HT1080 (cell line): ENCODE data around the gene TUBE1. TPM values are rescaled to one million over a fixed set of nuclear protein-coding genes. Genes with fewer than 3 reads are reported as not detected.

Experiments
- DNase-seq: peaks from one replicate; pipeline ENCODE4 v3.0.0-alpha.2; 2015; ENCODE audit warnings: low read depth
- total RNA-seq: library from RNA; depleted of rRNA; stranded (reverse); fragments of >200 nt; shearing (Covaris generic); gene quantifications from 2 replicates; pipeline ENCODE4 v1.2.3, GENCODE V29; 2014; rRNA removed

TUBE1 gene
- total RNA-seq, 1 experiment from 2014 or later = 18.4 TPM

DNA sequence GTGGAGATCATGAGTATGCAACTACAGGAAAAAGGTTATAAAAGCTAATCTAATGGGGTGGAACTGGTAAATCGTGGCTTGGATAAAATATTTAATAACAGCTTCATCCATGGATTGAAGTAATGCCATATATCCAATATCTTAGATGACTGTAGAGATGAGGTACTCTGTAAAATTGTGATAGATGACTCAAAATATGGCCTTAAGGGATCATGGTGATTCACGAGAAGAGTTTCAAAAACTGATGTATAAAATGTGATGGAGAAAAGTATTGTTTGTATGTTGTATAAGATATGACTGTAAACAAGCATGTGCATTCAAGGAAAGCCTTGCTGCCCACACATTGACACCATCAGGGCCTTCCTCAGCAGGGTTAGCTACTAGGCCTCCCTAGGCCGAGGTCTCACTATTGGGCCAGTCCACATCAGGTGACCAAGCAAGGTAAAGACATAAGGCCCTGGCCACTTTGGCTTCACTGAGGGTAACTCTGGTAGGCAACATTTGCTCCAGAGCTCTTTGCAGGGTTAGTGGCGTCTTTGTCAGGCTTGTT lies 51.1 kb downstream of the TUBE1 start:
- no peak for DNase-seq

DNA sequence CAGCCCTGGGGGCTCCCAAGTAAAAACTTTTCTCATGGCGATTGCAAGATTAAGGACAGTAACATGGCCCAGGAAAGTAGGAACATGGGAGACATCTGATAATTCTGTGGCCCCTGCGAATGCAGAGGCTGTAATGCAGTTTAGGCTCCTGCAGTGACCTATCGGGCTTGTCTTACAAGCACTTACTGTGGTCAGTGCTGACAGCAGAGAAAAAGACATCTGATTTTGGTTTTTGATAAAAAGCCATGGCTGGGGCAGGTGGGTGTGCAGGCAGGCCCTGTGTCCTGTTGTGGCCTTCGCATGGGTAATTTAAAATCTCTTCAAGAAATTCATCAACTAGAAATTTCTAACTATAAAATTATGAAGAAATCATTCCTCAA lies 52.7 kb downstream of the TUBE1 start:
- DNase-seq = no peak

DNA sequence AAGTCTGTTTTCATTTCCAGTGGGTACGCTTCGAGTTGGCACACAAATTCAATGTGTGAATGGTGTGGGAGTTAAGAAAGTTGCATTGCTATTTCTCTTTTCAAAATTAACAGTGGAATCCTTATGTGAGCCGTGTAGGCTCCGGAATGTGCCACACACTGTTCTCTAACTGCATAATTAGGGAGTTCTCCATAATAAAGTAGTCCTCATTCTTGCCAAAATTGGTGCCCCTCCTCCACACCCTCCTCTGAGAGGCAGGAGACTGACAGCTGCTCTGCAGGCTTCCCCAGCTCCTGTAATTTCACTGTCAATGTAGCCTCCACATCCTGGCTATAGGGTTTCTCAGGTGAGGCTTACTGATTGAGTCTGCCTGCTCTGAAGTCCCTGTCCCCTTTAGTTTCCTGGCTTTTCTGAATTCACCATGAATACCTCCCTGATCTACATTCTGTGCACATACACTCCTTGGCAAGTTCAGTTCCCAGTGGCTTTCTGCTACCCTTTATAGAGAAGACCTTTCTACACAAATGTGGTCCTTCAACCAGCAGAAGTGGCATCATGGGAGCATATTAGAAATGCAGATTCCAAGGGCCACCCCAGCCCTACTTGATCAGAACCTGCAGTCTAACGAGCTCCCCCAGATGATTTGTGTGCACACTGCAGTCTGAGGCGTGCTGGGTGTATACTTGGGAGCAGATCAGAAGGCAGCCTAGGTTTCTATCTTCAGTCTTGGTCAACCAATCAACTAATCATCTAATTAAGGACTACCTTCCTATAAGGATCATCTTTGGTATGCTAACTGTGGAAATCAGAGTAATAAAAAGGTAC lies 53.3 kb downstream of the TUBE1 start:
- no peak for DNase-seq

DNA sequence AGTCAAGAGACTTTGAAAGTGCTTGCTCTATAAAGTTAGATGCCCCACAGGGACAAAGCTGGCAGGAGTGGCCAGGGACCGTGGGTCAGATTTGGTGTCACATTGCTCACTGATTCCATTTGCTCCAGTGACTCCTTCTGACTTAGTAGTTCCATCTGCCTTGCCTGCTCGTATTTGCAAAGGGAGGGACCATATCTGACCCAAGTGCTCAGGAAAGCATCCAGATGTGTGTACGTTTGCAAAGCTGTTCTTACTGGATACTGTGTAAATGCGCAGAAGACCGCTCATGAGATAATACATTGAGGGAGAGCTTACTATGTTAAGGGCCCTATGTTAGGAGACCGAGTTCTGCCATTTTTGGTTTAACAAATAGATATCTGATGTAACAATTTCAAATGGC lies 54.6 kb downstream of the TUBE1 start:
- no peak for DNase-seq

DNA sequence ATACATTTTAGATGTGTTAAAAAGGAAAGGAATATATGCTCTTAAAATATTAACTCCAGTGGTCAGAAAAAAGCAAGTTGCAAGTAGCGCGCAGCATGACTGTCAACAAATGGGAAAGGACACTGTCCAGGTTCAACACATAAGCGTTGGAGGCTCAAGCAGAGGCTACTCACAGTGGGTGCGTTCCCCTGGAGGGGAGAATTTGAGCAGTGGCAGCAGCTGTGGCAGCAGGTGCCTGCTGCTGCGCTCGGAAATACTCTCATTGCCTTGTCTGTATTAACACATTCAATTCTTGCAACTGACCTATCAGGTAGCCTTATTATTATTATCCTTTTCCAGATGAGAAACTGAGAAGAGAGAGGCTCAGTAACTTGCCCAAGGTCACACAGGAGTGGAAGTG lies 55.3 kb downstream of the TUBE1 start:
- no peak for DNase-seq

DNA sequence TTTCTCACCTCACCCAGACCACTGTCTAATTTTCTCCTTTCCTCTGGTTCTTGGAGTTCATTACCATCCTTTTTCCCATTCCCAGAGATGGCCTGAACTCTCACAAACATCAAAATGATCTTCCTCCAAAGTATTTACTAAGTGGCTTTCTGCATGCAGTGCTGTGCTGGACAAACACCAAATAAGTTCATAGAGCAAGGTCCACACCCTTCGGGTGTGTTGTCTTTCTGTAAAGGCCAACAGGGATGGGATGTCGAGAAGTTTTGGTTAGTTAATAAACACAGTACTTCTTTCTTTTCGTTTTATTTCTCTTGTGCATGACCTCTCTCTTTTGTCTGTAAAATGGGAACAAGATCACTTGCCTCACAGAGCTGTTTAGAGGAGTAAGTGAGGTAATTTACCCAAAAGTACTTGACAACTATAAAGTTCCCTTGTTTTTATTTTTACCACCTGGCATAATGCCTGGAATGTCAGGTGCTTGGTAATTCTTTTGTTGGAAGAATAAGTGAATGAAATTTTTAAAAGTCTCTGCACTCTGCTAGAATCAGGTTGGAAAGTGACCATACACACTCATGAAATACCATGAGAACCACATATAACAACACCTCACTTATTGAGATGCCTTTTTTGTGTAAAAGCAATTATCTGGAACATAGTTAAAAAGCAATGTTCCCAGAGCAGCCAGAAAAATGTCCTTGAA lies 56.2 kb downstream of the TUBE1 start:
- no peak for DNase-seq

DNA sequence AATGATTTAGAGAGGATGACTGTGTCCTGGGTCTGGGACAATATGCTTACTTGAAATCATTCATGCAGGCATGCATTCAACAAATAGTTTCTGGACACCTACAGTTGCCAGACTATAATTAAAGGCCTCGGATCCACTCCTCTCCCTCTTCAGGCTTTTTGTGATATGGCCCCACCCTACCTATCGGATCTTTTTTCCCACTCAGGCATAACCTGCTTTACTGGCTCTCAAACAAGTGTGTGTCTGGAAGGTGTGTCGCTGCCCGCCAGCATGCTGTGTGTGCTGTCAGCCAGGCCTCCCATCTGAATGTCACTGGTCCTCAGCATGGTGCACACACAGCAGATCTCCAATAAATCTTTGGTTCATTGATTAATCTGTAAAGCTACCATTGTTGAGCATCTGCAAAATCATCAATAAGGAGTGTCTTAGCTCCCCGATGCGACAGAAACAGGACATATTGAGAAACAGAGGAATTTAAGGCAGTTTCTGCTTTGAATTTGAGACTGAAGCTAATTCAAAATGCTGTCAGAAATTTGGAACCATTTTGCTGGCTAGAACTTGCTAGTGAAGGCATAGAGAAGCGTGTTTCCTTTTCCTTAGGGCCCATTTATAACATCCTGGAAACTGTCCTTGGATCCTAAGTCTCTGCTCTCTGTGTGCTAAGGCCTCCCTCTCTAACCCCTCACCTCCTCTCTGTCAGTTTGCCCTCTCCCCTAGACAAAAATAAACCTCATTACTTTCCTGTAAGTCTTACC lies 56.9 kb downstream of the TUBE1 start:
- DNase-seq = no peak

DNA sequence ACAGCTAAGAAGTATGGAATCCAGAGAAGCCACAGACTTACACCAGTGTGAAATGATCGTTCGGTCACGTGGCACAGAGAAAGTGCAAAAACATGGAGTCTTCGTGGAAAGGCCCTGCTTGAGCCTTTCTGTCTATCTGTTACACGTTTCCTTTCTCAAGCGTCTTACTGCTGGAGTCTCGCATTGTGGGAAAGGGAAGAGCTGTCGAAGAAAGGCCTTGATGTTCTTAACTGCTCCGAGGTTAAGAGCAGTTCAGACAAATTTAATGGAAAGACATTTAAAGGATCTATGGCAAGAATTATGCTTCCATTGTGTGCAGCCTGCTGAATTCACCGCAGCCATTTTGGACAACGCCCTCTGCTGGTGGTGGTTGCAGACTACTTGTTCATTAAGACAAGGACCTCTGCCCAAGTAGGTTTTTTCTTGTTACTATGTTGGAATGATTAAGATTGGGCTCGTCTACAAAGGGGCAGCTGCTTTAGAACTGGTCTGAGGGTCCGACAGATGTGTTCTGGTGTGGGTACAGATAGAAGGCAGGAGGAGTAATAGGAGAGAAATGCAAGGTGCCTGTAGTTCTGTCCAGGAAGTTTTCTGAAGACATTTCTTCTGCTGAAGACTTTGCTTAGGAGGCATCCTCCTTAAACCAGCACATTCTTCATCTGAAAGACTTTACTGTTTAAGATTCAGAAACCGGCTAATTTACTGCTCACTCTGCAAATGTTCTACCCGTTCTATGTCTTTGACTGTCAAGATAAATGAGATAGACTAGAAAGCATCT lies 58.0 kb downstream of the TUBE1 start:
- DNase-seq = peak; percentile 50

DNA sequence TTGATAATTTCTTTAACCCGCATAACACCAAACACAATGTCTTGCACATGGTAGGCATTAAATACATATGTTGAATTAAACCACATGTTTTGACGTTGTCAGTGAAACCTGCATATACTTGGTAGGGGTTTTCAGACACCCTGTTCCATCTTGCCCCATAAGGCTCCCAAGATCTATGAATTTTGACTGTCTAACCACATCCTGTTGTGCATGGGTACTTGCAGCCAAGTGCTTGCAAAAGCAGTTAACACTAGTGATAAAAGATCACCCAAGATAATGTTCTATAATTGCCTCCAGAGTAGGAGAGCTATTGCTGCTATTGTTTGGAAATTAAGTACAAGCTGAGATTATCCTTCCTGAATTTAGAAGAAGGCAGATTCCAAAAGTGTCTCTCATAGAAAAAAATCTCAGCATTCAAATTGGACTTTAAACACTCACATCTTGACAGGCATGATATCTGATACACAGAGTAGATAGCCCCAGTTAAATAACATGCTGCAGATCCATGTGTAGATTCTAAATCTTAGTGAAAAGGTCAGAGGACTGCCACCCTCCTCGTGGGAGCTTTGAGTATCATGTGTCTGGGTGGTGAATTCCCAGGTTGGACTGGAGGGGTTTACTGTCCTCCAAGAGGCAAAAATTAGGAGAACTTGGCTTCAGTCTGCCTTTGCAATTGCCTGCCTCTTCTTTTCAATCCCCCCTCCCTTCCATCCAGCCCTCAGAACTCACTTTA lies 59.2 kb downstream of the TUBE1 start:
- DNase-seq = no peak

DNA sequence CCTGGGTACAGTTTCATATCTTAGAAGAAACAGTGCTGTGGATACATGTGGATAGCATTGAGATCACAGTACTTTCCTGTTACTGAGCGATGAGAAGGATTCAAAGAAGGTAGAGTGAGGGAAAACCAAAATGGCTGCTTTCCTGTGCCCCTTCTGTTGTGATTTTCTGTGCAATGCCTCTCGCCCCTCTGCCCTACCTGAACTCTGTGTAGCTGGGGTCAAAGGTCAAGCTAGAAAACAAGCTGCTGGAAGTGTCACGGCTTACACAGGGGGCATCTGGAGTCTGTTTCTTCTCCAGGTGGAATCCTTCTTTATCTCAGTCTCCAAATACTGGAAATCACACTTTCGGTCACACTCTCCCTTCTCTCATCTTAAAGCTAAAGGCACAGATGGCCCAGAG lies 60.3 kb downstream of the TUBE1 start:
- DNase-seq = no peak

DNA sequence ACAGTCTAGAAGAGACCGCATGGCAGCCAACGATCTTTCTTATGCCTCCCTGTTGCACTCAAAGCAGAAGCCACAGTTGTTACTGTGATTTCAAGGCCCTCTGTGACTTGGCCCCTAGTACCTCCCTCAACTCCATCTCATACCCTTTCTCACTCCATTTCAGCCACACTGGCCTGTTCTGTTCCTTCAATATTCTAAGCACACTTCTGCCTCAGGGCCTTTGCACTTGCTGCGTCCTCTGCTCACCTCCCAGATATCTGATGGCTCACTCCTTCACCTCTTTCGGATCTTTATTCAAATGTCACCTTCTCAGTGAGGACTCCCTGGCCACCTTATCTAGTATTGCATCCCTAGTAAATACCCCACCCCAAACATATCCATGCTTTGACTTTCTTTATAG lies 62.8 kb downstream of the TUBE1 start:
- no peak for DNase-seq

DNA sequence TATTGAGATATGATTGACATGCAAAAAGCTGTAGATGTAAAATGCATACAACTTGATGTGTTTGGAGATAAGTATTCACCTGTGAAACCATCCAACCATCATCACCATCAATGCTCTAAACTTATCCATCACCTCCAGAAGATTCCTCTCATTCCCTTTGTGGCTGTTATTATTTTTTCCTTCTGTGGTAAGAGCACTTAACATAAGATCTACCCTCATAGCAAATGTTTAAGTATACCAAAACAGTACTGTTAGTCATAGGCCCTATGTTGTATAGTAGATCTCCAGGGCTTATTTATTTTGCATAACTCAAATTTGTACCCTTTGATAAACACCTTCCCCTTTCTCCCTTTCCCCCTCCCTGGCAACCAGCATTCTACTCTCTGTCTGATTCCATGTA lies 64.5 kb downstream of the TUBE1 start:
- DNase-seq = no peak

DNA sequence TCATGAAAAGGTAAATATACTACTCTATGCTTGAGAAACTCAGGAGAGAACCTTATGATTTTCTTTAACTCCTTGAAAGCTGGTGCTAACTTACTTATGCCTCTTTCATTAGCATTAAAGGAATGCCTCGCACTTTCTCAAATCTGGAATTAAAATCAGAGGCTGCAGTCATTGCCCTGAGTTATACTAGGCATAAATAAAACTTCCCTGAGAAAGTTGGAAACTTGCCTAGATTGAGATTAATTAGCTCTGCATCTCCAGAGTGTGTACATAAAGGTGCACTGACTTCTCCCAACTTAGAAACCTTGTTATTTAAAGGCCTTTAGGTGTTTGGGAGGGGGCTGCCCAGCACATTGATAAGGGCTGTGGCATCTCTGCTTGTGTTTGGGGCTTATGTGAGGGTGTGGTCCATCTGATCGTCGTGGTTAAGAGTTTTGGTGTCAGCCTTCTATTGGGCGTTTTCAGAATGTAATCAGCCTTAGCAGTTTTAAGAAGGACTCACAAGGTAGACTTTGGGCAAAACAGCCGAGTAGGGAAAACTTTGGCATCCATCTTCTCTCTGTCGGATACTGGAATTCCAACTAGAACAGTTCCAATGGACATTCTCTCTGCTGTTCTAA lies 65.5 kb downstream of the TUBE1 start:
- DNase-seq = no peak

Other genes with a start within 250 kb of the TUBE1 start
- 50.2 and 54.8 TPM in 2 replicates for gene FYN, start 214.0 kb downstream of the TUBE1 start, total RNA-seq
- gene CCN6, start 33.4 kb downstream of the TUBE1 start, total RNA-seq = not detected in 2 replicates
- 2.2 and 5.0 TPM in 2 replicates for gene FAM229B, start 109 bp upstream of the TUBE1 start, total RNA-seq
- 28.6 and 42.3 TPM in 2 replicates for gene LAMA4, start 167.1 kb upstream of the TUBE1 start, total RNA-seq